Endodermal cell (in vitro differentiated cells): ENCODE data around the gene MDFIC2. TPM values are rescaled to one million over a fixed set of nuclear protein-coding genes. Genes with fewer than 3 reads are reported as not detected.

Source experiments
- DNase-seq: peaks from one replicate; pipeline ENCODE4 v3.0.0-alpha.2; 2017
- H3K27ac ChIP-seq: 2 replicates; pipeline ENCODE4 v1.5.1; 2013; ENCODE audit warnings: mild to moderate bottlenecking, low read depth, low read length, moderate library complexity
- H3K27me3 ChIP-seq: 2 replicates; pipeline ENCODE4 v1.6.1; 2013; ENCODE audit warnings: mild to moderate bottlenecking, low read length, moderate library complexity; ENCODE audit not compliant: insufficient read depth, control insufficient read depth, poor library complexity, severe bottlenecking
- H3K36me3 ChIP-seq: 2 replicates; pipeline ENCODE4 v1.7.0; 2013; ENCODE audit warnings: mild to moderate bottlenecking, low read length, moderate library complexity; ENCODE audit not compliant: control insufficient read depth, insufficient read depth
- H3K4me1 ChIP-seq: one replicate; pipeline ENCODE4 v1.7.0; 2013; ENCODE audit warnings: low read length; ENCODE audit not compliant: control insufficient read depth, insufficient read depth
- H3K4me3 ChIP-seq: 2 replicates; pipeline ENCODE4 v1.5.1; 2013; ENCODE audit warnings: mild to moderate bottlenecking, low read length, moderate library complexity
- H3K9ac ChIP-seq: 2 replicates; pipeline ENCODE4 v1.6.1; 2013; ENCODE audit warnings: mild to moderate bottlenecking, low read length, moderate library complexity; ENCODE audit not compliant: poor library complexity, severe bottlenecking; ENCODE audit errors: extremely low read depth
- H3K9me3 ChIP-seq: 2 replicates; pipeline ENCODE4 v1.6.1; 2013; ENCODE audit warnings: mild to moderate bottlenecking, low read length, moderate library complexity; ENCODE audit not compliant: control insufficient read depth
- H3K27ac Mint-ChIP-seq: 2 replicates; pipeline ENCODE4 v1.8.0; 2020; ENCODE audit warnings: mixed read lengths
- H3K27me3 Mint-ChIP-seq: 2 replicates; pipeline ENCODE4 v1.8.0; 2021; ENCODE audit warnings: mild to moderate bottlenecking, mixed read lengths; ENCODE audit not compliant: insufficient read depth
- H3K36me3 Mint-ChIP-seq: 2 replicates; pipeline ENCODE4 v1.8.0; 2020; ENCODE audit warnings: low read depth, mixed read lengths
- H3K4me1 Mint-ChIP-seq: 2 replicates; pipeline ENCODE4 v1.8.0; 2020; ENCODE audit warnings: mixed read lengths
- H3K4me3 Mint-ChIP-seq: 2 replicates; pipeline ENCODE4 v1.8.0; 2020; ENCODE audit warnings: mild to moderate bottlenecking, moderate library complexity, mixed read lengths
- H3K9me3 Mint-ChIP-seq: 2 replicates; pipeline ENCODE4 v1.8.0; 2020; ENCODE audit warnings: mild to moderate bottlenecking, mixed read lengths
- WGBS, 2 experiments: methylation state at CpG; one replicate each; pipeline versions ENCODE4 v1.1.5 to v1.1.7; 2013; ENCODE audit warnings: missing lambda C conversion rate in 2 of 2, mixed read lengths in 1 of 2; ENCODE audit not compliant: insufficient coverage in 1 of 2, insufficient read length in 1 of 2; 5-methylcytosine and 5-hydroxymethylcytosine counted together
- total RNA-seq, 2 donors: library from RNA; stranded (reverse); fragmentation: NEBNext Ultra II Directional in 1 of 2; extraction: Animal tissue kit (Norgen Biotek cat#: 25700) in 1 of 2; gene quantifications; 2 replicates in 1 of 2; 3 replicates in 1 of 2; pipeline ENCODE4 v1.2.1, GENCODE V29; 2021
- TF ChIP-seq, protein P1 (sequence below): fragments of 200-600 bp; sonication (generic); conservative IDR thresholded peaks from 2 replicates; pipeline ENCODE4 v1.5.0; 2021; ENCODE audit warnings: antibody characterized with exemption, mild to moderate bottlenecking

MDFIC2 gene
- total RNA-seq, 2 donors from 2014 or later = not detected

GRCh38 chr3:70176224-70176623 lies 136.2 kb downstream of the MDFIC2 start:
- H3K4me3 Mint-ChIP-seq = no peak overlapping the region
- Histone ChIP-seq H3K27me3 (no peaks in the 10 kb centered on the region), H3K36me3 (no peaks in the 10 kb centered on the region), H3K4me1 (no peaks in the 10 kb centered on the region), H3K9ac (no peak overlapping the region), H3K4me3 (no peak overlapping the region), H3K27ac (no peak overlapping the region), H3K9me3 (no peaks in the 10 kb centered on the region)
- no peak for DNase-seq
- TF ChIP-seq, protein P1, sequence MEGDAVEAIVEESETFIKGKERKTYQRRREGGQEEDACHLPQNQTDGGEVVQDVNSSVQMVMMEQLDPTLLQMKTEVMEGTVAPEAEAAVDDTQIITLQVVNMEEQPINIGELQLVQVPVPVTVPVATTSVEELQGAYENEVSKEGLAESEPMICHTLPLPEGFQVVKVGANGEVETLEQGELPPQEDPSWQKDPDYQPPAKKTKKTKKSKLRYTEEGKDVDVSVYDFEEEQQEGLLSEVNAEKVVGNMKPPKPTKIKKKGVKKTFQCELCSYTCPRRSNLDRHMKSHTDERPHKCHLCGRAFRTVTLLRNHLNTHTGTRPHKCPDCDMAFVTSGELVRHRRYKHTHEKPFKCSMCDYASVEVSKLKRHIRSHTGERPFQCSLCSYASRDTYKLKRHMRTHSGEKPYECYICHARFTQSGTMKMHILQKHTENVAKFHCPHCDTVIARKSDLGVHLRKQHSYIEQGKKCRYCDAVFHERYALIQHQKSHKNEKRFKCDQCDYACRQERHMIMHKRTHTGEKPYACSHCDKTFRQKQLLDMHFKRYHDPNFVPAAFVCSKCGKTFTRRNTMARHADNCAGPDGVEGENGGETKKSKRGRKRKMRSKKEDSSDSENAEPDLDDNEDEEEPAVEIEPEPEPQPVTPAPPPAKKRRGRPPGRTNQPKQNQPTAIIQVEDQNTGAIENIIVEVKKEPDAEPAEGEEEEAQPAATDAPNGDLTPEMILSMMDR = no peak
- no peak overlapping the region for H3K27ac Mint-ChIP-seq
- peaks cover 6% of the 10 kb centered on the region for H3K4me1 Mint-ChIP-seq
- no peaks in the 10 kb centered on the region for H3K27me3 Mint-ChIP-seq
- H3K9me3 Mint-ChIP-seq = no peaks in the 10 kb centered on the region
- H3K36me3 Mint-ChIP-seq = no peaks in the 10 kb centered on the region
- WGBS, 2 experiments = 71 to 82% methylated on average over 1 to 4 of the region's 4 CpGs

DNA sequence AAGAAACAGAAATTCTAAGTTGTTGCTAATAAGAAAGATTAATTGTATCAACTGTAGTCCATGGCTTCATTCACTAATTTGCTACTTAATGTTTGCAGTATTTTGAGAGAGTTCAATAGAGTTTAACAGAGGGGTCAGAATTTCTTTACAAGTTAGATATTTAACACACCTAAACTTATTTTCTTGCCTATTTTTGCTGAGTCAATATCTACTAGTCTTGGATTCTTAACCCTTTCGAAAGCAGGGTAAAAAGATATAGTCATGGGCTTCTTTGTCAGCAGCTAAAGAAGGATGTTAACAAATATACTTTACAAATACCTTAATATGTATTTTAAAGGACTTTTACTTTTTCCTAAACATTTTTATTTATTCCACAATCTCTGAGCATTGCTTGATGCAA lies 155.6 kb downstream of the MDFIC2 start:
- Histone ChIP-seq H3K27ac (no peak overlapping the region), H3K4me3 (no peak overlapping the region), H3K4me1 (no peaks in the 10 kb centered on the region), H3K27me3 (no peaks in the 10 kb centered on the region), H3K9me3 (no peaks in the 10 kb centered on the region), H3K36me3 (no peaks in the 10 kb centered on the region), H3K9ac (no peak overlapping the region)
- H3K27ac Mint-ChIP-seq = no peak overlapping the region
- H3K36me3 Mint-ChIP-seq = no peaks in the 10 kb centered on the region
- no peak overlapping the region for H3K4me3 Mint-ChIP-seq
- no peaks in the 10 kb centered on the region for H3K27me3 Mint-ChIP-seq
- H3K4me1 Mint-ChIP-seq = no peaks in the 10 kb centered on the region
- 89% methylated on average over 1 of the region's 1 CpG; no CpG with 5 or more reads in 1 of the 2 experiments for WGBS, 2 experiments
- no peaks in the 10 kb centered on the region for H3K9me3 Mint-ChIP-seq
- no peak for DNase-seq
- TF ChIP-seq, protein P1 = no peak

DNA sequence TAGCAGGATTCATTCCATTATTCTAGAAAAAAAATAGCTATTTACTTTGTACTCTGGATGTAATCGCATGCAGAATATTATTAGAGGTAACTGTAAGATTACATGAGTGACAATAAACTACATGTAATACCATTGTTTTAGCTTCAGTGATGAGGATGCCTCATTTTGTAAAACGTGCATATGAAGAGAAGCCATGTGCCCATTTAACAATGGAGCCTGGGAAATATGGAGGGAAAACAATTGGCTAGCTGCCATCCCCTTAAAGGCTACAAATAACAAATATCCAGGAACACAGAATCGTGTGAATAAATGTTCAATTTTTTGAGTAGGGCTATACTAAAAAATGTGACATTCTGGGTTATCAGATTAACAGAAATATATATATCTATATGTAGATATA lies 161.8 kb downstream of the MDFIC2 start:
- Histone ChIP-seq H3K27ac (no peak overlapping the region), H3K27me3 (no peaks in the 10 kb centered on the region), H3K9me3 (no peaks in the 10 kb centered on the region), H3K4me3 (no peak overlapping the region), H3K9ac (no peak overlapping the region), H3K4me1 (no peaks in the 10 kb centered on the region), H3K36me3 (no peaks in the 10 kb centered on the region)
- Mint-ChIP-seq H3K36me3 (no peaks in the 10 kb centered on the region), H3K4me3 (no peak overlapping the region), H3K27ac (no peak overlapping the region), H3K27me3 (no peaks in the 10 kb centered on the region), H3K9me3 (no peaks in the 10 kb centered on the region), H3K4me1 (no peaks in the 10 kb centered on the region)
- TF ChIP-seq, protein P1 = no peak
- no peak for DNase-seq
- WGBS, 2 experiments = 78 to 100% methylated on average over 1 to 2 of the region's 3 CpGs
